ENCODE measurements around the gene THRA.

The THRA gene

DNA sequence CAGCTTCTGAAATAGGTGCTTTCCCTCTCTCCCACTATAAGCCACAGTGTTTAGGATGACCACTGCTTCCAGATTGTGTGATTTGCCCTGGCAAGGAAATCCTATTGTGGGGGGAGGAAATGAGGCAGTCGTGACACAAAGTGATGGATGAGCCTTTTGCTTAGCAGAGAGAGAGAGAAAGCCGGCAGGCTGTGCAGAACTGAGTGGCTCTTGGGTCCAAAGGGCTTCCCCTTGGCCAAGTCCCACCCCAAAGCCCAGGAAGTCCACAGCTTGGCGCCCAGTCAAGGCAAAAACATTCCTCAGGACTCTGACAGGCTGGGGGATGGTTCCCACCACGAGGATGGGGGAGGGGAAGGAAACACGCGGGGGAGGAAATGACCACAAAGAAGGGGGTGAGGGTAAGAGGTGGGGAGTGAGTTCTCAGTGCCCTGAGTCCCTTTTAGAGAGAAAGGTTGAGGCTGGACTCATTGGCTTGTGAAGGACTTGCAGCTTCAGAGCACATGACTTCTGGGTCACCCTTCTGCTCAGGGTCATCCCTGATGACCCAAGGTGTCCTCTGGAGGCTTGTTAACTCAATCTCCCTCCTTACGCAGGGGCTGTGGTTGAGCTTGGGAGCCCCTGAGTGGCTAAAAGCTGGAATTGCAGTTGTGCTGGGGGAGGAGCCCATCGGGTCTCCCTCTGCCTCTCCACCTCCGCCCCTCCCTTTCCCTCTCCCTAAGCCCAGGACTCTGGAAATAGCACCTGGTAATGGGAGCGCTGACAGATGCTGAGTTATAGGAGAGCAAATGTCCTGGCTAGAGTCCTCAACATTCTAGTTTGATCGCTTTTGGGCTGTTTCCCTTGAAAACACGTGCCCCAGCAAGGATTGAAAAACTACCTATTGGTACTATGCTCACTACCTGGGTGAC, 48.7 kb downstream of the THRA start:
- TF ChIP-seq, protein P1, sequence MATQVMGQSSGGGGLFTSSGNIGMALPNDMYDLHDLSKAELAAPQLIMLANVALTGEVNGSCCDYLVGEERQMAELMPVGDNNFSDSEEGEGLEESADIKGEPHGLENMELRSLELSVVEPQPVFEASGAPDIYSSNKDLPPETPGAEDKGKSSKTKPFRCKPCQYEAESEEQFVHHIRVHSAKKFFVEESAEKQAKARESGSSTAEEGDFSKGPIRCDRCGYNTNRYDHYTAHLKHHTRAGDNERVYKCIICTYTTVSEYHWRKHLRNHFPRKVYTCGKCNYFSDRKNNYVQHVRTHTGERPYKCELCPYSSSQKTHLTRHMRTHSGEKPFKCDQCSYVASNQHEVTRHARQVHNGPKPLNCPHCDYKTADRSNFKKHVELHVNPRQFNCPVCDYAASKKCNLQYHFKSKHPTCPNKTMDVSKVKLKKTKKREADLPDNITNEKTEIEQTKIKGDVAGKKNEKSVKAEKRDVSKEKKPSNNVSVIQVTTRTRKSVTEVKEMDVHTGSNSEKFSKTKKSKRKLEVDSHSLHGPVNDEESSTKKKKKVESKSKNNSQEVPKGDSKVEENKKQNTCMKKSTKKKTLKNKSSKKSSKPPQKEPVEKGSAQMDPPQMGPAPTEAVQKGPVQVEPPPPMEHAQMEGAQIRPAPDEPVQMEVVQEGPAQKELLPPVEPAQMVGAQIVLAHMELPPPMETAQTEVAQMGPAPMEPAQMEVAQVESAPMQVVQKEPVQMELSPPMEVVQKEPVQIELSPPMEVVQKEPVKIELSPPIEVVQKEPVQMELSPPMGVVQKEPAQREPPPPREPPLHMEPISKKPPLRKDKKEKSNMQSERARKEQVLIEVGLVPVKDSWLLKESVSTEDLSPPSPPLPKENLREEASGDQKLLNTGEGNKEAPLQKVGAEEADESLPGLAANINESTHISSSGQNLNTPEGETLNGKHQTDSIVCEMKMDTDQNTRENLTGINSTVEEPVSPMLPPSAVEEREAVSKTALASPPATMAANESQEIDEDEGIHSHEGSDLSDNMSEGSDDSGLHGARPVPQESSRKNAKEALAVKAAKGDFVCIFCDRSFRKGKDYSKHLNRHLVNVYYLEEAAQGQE (IDR thresholded peaks at IDR 0.05; ENCODE audit: insufficient replicate concordance, low read depth), result no peak
- TF ChIP-seq SPI1 (IDR thresholded peaks at IDR 0.05; ENCODE audit: borderline replicate concordance, low read depth) (no peak), POLR2AphosphoS5 (IDR thresholded peaks at IDR 0.05; ENCODE audit: low read depth) (0 out of 2 replicates have a peak, but pooled peaks have one; percentile 40), GABPA (IDR thresholded peaks at IDR 0.05; ENCODE audit: low read depth) (no peak)
- TF ChIP-seq, protein P2, sequence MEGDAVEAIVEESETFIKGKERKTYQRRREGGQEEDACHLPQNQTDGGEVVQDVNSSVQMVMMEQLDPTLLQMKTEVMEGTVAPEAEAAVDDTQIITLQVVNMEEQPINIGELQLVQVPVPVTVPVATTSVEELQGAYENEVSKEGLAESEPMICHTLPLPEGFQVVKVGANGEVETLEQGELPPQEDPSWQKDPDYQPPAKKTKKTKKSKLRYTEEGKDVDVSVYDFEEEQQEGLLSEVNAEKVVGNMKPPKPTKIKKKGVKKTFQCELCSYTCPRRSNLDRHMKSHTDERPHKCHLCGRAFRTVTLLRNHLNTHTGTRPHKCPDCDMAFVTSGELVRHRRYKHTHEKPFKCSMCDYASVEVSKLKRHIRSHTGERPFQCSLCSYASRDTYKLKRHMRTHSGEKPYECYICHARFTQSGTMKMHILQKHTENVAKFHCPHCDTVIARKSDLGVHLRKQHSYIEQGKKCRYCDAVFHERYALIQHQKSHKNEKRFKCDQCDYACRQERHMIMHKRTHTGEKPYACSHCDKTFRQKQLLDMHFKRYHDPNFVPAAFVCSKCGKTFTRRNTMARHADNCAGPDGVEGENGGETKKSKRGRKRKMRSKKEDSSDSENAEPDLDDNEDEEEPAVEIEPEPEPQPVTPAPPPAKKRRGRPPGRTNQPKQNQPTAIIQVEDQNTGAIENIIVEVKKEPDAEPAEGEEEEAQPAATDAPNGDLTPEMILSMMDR (IDR thresholded peaks at IDR 0.05; ENCODE audit: insufficient read depth, low read length), result peak; percentile 86
- no peak overlapping the region for H3K4me3 ChIP-seq (replicated peaks; ENCODE audit: insufficient read depth, low read length)
- peak overlapping the region; percentile 38 for H3K27ac ChIP-seq (replicated peaks)

DNA sequence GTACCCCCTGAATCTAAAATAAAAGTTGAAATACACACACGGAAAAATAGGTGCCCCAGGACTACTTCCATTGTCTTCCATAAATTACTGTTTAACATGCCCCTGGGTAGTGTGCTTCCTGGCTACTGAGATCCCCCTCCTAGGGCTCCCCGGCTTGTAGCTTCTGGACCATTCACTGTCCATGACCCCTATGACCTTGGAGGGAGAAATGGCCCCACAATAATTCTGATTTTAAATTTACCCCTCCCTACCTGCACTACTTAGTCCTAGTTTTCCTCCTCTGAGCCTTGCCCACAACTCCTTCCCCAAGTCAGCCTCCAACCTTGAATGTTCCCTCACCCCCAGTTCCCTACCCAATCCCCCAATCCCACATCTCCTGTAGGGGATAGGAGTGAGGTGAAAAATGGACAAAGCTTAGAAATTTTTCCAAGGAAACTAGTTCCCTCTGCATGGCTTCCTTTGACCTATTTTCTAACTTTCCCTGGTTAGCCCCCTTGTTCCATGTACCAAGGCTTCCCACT, 49.5 kb downstream of the THRA start:
- Histone ChIP-seq H3K27ac (replicated peaks) (peak overlapping the region; percentile 38), H3K27me3 (ENCODE audit: insufficient read depth, poor library complexity, severe bottlenecking) (no peaks in the 10 kb centered on the region), H3K4me3 (replicated peaks; ENCODE audit: insufficient read depth, low read length) (no peak overlapping the region)
- TF ChIP-seq GABPA (IDR thresholded peaks at IDR 0.05; ENCODE audit: low read depth) (no peak), POLR2AphosphoS5 (IDR thresholded peaks at IDR 0.05; ENCODE audit: low read depth) (no peak), SPI1 (IDR thresholded peaks at IDR 0.05; ENCODE audit: borderline replicate concordance, low read depth) (no peak)
- TF ChIP-seq, protein P2 (IDR thresholded peaks at IDR 0.05; ENCODE audit: insufficient read depth, low read length), result no peak
- no peak for DNase-seq (ENCODE audit: low read depth in 1 of 2, low spot score in 1 of 2)

More for the DNA sequence above, 48.7 kb downstream of the THRA start:
- H3K27me3 ChIP-seq (ENCODE audit: insufficient read depth, poor library complexity, severe bottlenecking), result no peaks in the 10 kb centered on the region
- peak in 1 of 2 experiments; percentile 89 for DNase-seq (ENCODE audit: low read depth in 1 of 2, low spot score in 1 of 2)

DNA sequence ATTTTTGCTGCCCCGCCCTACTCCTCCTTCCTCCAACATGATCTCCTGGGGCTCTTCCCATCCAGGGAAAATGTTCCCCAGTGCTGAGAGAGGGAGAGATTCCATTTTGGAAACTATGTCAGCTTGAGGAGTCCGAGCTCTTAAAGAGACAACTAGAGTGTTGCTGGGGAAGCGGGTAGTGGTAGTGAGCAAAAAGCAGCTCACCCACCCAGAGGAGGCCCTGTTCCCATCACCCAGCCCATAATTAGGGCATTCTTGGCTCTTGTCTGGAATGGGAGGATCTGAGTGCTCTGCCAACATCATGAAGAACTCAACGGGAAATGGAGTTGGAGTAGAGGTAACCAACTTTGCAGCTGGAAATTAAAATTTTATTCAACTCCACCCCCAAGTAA, 49.9 kb downstream of the THRA start:
- Histone ChIP-seq H3K27me3 (ENCODE audit: insufficient read depth, poor library complexity, severe bottlenecking) (no peaks in the 10 kb centered on the region), H3K4me3 (replicated peaks; ENCODE audit: insufficient read depth, low read length) (no peak overlapping the region), H3K27ac (replicated peaks) (no peak overlapping the region; the same call in 1 of the 2 replicates)
- TF ChIP-seq GABPA (IDR thresholded peaks at IDR 0.05; ENCODE audit: low read depth) (no peak), SPI1 (IDR thresholded peaks at IDR 0.05; ENCODE audit: borderline replicate concordance, low read depth) (no peak), POLR2AphosphoS5 (IDR thresholded peaks at IDR 0.05; ENCODE audit: low read depth) (no peak)
- no peak for DNase-seq (ENCODE audit: low read depth in 1 of 2, low spot score in 1 of 2)

DNA sequence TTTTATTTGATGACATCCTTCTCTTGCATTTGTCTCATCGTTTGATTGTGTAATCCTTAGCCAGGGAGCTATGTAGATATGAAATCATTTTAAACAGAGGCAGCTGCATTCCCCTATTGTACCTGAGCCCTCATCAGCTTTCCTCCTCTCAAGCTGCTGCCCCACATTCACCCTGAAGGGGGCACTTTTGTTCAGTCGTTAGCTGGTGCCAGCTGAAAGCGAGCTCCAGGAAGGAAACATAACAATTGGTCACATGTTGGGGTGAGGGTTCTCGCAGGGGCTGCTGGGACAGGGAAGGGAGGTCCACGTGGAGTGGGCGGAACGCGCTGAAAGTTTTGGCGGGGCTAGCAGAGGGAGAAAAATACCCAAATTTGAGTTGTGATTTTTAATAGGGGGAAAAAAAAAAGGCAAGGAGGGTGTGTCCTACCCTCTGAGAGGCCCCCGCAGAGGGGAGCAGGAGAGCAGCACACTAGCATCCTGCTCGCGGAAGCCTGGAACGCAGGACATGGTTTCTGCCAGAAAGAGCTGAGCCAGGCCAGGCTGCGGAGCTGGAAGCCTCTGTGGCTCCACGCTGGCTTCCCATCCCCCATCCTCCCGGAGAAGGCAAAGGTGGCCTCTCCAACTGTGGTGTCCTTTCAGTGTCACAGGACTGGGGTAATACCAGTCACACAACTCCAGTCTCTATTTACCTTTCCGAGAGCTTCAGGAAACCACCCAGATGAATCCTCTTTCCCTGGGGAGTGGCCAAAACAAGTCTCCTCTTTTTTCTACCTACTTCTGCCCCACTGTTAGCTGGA, 50.5 kb downstream of the THRA start:
- Histone ChIP-seq H3K4me3 (replicated peaks; ENCODE audit: insufficient read depth, low read length) (peak overlapping the region; percentile 37), H3K27ac (replicated peaks) (peak overlapping the region; percentile 62), H3K27me3 (ENCODE audit: insufficient read depth, poor library complexity, severe bottlenecking) (no peaks in the 10 kb centered on the region)
- no peak for TF ChIP-seq GABPA (IDR thresholded peaks at IDR 0.05; ENCODE audit: low read depth)
- TF ChIP-seq, protein P2 (IDR thresholded peaks at IDR 0.05; ENCODE audit: insufficient read depth, low read length), result peak; percentile 88
- TF ChIP-seq, protein P1 (IDR thresholded peaks at IDR 0.05; ENCODE audit: insufficient replicate concordance, low read depth), result peak; percentile 26
- TF ChIP-seq SPI1 (IDR thresholded peaks at IDR 0.05; ENCODE audit: borderline replicate concordance, low read depth), result 0 out of 2 replicates have a peak, but pooled peaks have one; percentile 14
- TF ChIP-seq POLR2AphosphoS5 (IDR thresholded peaks at IDR 0.05; ENCODE audit: low read depth), result peak; percentile 72
- peak; percentile 95 to 97 for DNase-seq (ENCODE audit: low read depth in 1 of 2, low spot score in 1 of 2)
